Vagina (tissue), 2 donors: ENCODE results near the gene TMEM167B. TPM values are rescaled to one million over a fixed set of nuclear protein-coding genes. Genes with fewer than 3 reads are reported as not detected.

Experiments used
- DNase-seq, 2 donors: peaks; one replicate each; pipeline ENCODE4 v3.0.0-alpha.2; 2017; ENCODE audit errors: extremely low spot score in 2 of 2
- H3K27ac ChIP-seq: fragments of 200-600 bp; sonication (generic); one replicate; pipeline ENCODE4 v1.5.1; 2019
- H3K27me3 ChIP-seq: fragments of 200-600 bp; sonication (generic); one replicate; pipeline ENCODE4 v1.5.1; 2019
- H3K36me3 ChIP-seq, 2 donors: fragments of 200-600 bp; sonication (generic); one replicate each; pipeline ENCODE4 v1.5.1; 2017 to 2019
- H3K4me1 ChIP-seq: fragments of 200-600 bp; sonication (generic); one replicate; pipeline ENCODE4 v1.5.1; 2019
- H3K4me3 ChIP-seq, 2 donors: fragments of 200-600 bp; sonication (generic); 1 replicate in 1 of 2; 2 replicates in 1 of 2; pipeline ENCODE4 v1.5.1; 2016 to 2019
- H3K9me3 ChIP-seq: fragments of 200-600 bp; sonication (generic); one replicate; pipeline ENCODE4 v1.5.1; 2019
- POLR2A ChIP-seq, 2 donors: fragments of 450-650 bp; IDR thresholded peaks; one replicate each; pipeline ENCODE4 v1.6.1; 2017; ENCODE audit warnings: antibody characterized with exemption in 2 of 2, mild to moderate bottlenecking in 2 of 2, moderate library complexity in 2 of 2
- POLR2AphosphoS5 ChIP-seq, 2 donors: sonication (generic); formaldehyde crosslinking; IDR thresholded peaks; one replicate each; pipeline ENCODE4 v1.9.0; 2017; ENCODE audit warnings: antibody characterized with exemption in 2 of 2, mild to moderate bottlenecking in 2 of 2, low read depth in 1 of 2; ENCODE audit not compliant: insufficient read depth in 1 of 2
- intact Hi-C: fragments of 100-400 bp; cut with DNase I; formaldehyde crosslinking; loops from one replicate; pipeline ENCODE4 v1.15.1; 2023
- total RNA-seq: library from RNA; depleted of rRNA; stranded (reverse); fragments of >200 nt; gene quantifications from one replicate; pipeline ENCODE4 v1.2.3, GENCODE V29; 2016
- TF ChIP-seq, protein P1 (sequence below), 3 experiments: fragments of 450-650 bp in 2 of 3; fragments of 200-600 bp in 1 of 3; sonication (generic) in 1 of 3; IDR thresholded peaks; one replicate each; pipeline ENCODE4 v1.5.1; 2017 to 2019; ENCODE audit warnings: antibody characterized with exemption in 3 of 3, mild to moderate bottlenecking in 2 of 3, moderate library complexity in 2 of 3

TMEM167B gene
- total RNA-seq, 1 donor from 2014 or later, result 17.2 TPM

- Histone ChIP-seq H3K4me3 (no peak overlapping the region), H3K9me3 (no peaks in the 10 kb centered on the region), H3K36me3 (peaks cover 0 to 18% of the 10 kb centered on the region in 2 donors), H3K27ac (no peak overlapping the region), H3K4me1 (no peaks in the 10 kb centered on the region), H3K27me3 (no peaks in the 10 kb centered on the region)
- no peak for TF ChIP-seq POLR2A (IDR thresholded peaks at IDR 0.05)
- TF ChIP-seq, protein P1, sequence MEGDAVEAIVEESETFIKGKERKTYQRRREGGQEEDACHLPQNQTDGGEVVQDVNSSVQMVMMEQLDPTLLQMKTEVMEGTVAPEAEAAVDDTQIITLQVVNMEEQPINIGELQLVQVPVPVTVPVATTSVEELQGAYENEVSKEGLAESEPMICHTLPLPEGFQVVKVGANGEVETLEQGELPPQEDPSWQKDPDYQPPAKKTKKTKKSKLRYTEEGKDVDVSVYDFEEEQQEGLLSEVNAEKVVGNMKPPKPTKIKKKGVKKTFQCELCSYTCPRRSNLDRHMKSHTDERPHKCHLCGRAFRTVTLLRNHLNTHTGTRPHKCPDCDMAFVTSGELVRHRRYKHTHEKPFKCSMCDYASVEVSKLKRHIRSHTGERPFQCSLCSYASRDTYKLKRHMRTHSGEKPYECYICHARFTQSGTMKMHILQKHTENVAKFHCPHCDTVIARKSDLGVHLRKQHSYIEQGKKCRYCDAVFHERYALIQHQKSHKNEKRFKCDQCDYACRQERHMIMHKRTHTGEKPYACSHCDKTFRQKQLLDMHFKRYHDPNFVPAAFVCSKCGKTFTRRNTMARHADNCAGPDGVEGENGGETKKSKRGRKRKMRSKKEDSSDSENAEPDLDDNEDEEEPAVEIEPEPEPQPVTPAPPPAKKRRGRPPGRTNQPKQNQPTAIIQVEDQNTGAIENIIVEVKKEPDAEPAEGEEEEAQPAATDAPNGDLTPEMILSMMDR (IDR thresholded peaks at IDR 0.05), result no peak
- no peak for TF ChIP-seq POLR2AphosphoS5 (IDR thresholded peaks at IDR 0.05; ENCODE audit: insufficient read depth in 1 of 2, low read depth in 1 of 2)
- intact Hi-C loops, result no loop called here
- no peak for DNase-seq
Measured at GRCh38 chr1:109067883-109068282, 22.7 kb upstream of the TMEM167B start.

GRCh38 chr1:109069294-109069693 lies 21.3 kb upstream of the TMEM167B start:
- Histone ChIP-seq H3K36me3 (peaks cover 0 to 9% of the 10 kb centered on the region in 2 donors), H3K27ac (no peak overlapping the region), H3K4me1 (no peaks in the 10 kb centered on the region), H3K27me3 (no peaks in the 10 kb centered on the region), H3K4me3 (no peak overlapping the region), H3K9me3 (no peaks in the 10 kb centered on the region)
- TF ChIP-seq POLR2AphosphoS5 (IDR thresholded peaks at IDR 0.05; ENCODE audit: insufficient read depth in 1 of 2, low read depth in 1 of 2) (no peak), POLR2A (IDR thresholded peaks at IDR 0.05) (no peak)
- TF ChIP-seq, protein P1 (IDR thresholded peaks at IDR 0.05), result no peak
- no peak for DNase-seq
- intact Hi-C loops, result no loop called here

DNA sequence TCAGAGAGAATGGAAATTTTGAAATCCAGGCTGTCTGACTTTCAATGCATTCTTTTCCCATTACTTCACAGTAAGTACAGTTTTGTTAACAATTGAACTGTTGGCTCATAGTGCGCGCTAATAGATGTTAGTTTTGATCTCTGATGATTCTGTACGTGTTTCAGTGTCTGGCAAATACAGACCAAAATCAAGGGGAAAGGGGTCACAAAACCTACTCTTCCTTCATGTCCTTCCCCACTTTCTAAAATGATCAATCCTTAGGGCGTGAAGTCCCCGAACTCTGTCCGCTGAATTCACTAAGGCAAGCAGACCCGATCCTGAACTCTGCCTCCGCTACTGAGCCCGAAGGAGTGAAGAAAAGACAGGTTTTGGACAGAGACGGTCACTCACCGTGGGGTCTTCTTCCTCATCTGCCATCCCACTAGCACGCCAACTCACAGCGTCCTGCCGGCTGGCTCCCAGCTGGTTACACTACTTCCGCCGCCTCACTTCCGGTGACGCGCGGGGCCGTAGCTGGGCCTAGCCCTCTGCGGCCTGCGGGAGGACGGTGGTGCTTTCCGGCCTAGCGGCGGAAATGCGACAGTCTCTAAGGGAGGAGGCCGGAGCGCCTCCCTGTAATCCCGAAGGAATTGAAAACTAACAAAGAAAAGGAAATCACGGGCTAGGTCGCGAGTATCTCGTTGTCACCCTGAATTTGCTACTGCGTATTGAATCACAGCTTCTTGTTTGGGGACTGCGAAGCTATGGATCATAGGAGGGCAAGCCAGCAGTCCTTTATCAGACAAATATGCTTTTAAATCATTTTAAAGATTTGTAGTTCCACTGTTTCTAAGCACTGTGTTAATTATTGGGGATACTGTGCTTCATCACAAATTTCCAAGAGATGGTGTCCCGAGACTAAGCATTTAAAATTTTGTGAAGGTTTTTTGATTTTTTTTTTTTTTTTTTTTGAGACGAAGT lies 14.8 kb upstream of the TMEM167B start, which contains the start of gene TAF13:
Gene TAF13, minus strand, starts transcription at position 473 of the 960 bp plus-strand sequence. Its CDS starts 56 bp downstream, at position 417.
- DNase-seq, result peak in 1 of 2 donors; percentile 93
- Histone ChIP-seq H3K4me1 (peaks cover 19% of the 10 kb centered on the region), H3K4me3 (peak within 1 kb of the TSS; percentile 70 to 83), H3K27me3 (no peaks in the 10 kb centered on the region), H3K36me3 (no peaks in the 10 kb centered on the region), H3K9me3 (no peaks in the 10 kb centered on the region), H3K27ac (peak within 1 kb of the TSS; percentile 89)
- intact Hi-C loops, result no loop called here
- TF ChIP-seq, protein P1 (IDR thresholded peaks at IDR 0.05), result peak; percentile 16 to 36 (median 23)
- TF ChIP-seq POLR2AphosphoS5 (IDR thresholded peaks at IDR 0.05; ENCODE audit: insufficient read depth in 1 of 2, low read depth in 1 of 2) (peak; percentile 99), POLR2A (IDR thresholded peaks at IDR 0.05) (peak in 1 of 2 donors; percentile 82)

- peaks cover 19% of the 10 kb centered on the region for H3K4me1 ChIP-seq
- TF ChIP-seq POLR2AphosphoS5 (IDR thresholded peaks at IDR 0.05; ENCODE audit: insufficient read depth in 1 of 2, low read depth in 1 of 2) (no peak), POLR2A (IDR thresholded peaks at IDR 0.05) (no peak)
- TF ChIP-seq, protein P1 (IDR thresholded peaks at IDR 0.05), result no peak
- no peaks in the 10 kb centered on the region for H3K9me3 ChIP-seq
- H3K36me3 ChIP-seq, result no peaks in the 10 kb centered on the region
- intact Hi-C loops, result no loop called here
- no peak overlapping the region for H3K27ac ChIP-seq
- DNase-seq, result no peak
- no peak overlapping the region for H3K4me3 ChIP-seq
- no peaks in the 10 kb centered on the region for H3K27me3 ChIP-seq
Measured at GRCh38 chr1:109078317-109078716, 12.2 kb upstream of the TMEM167B start.

- DNase-seq, result no peak
- Histone ChIP-seq H3K9me3 (no peaks in the 10 kb centered on the region), H3K4me1 (peaks cover 19% of the 10 kb centered on the region), H3K27ac (peak overlapping the region; percentile 77), H3K27me3 (no peaks in the 10 kb centered on the region), H3K36me3 (no peaks in the 10 kb centered on the region), H3K4me3 (peak overlapping the region in 1 of 2 donors; percentile 1)
- intact Hi-C loops, result no loop called here
- TF ChIP-seq, protein P1 (IDR thresholded peaks at IDR 0.05), result no peak
- no peak for TF ChIP-seq POLR2AphosphoS5 (IDR thresholded peaks at IDR 0.05; ENCODE audit: insufficient read depth in 1 of 2, low read depth in 1 of 2)
- no peak for TF ChIP-seq POLR2A (IDR thresholded peaks at IDR 0.05)
Measured at GRCh38 chr1:109079240-109079622, 11.3 kb upstream of the TMEM167B start.
